Keratinocyte (primary cell): ENCODE data around the gene TIFAB. TPM values are rescaled to one million over a fixed set of nuclear protein-coding genes. Genes with fewer than 3 reads are reported as not detected.

ENCODE experiments used
- DNase-seq: peaks from one replicate; pipeline ENCODE4 v3.0.0-alpha.2; 2011; ENCODE audit warnings: low read depth, missing footprints, low spot score
- FAIRE-seq: peaks from 2 replicates; lab custom pipeline; 2011; peaks lifted over from hg19 to GRCh38; lab: Jason Lieb, UNC
- H2AFZ ChIP-seq: 2 replicates; pipeline ENCODE4 v1.6.0; 2012; ENCODE audit warnings: low read length, control low read depth, inconsistent platforms; ENCODE audit not compliant: control insufficient read depth
- H3K27ac ChIP-seq: 2 replicates; pipeline ENCODE4 v1.5.1; 2011; ENCODE audit warnings: low read length; ENCODE audit not compliant: control insufficient read depth, insufficient read depth
- H3K27me3 ChIP-seq: 3 replicates; pipeline ENCODE4 v1.6.0; 2011; ENCODE audit warnings: low read length; ENCODE audit not compliant: control insufficient read depth, insufficient read depth; ENCODE audit errors: extremely low read depth
- H3K36me3 ChIP-seq, 2 experiments: 2 replicates in 1 of 2; 3 replicates in 1 of 2; pipeline ENCODE4 v1.5.1; 2011; ENCODE audit warnings: low read length in 2 of 2, mild to moderate bottlenecking in 1 of 2; ENCODE audit not compliant: control insufficient read depth in 2 of 2, insufficient read depth in 2 of 2; ENCODE audit errors: extremely low read depth in 1 of 2
- H3K4me1 ChIP-seq: 3 replicates; pipeline ENCODE4 v1.5.1; 2011; ENCODE audit warnings: low read length; ENCODE audit not compliant: control insufficient read depth, insufficient read depth; ENCODE audit errors: extremely low read depth
- H3K4me2 ChIP-seq: 3 replicates; pipeline ENCODE4 v1.6.0; 2011; ENCODE audit warnings: low read depth, low read length; ENCODE audit not compliant: control insufficient read depth, insufficient read depth; ENCODE audit errors: extremely low read depth
- H3K4me3 ChIP-seq, 3 experiments: fragments of 200-600 bp in 1 of 3; sonication (generic) in 1 of 3; 2 replicates in 2 of 3; 3 replicates in 1 of 3; pipeline ENCODE4 v1.5.1; 2011 to 2016; ENCODE audit warnings: low read length in 3 of 3, mild to moderate bottlenecking in 3 of 3, control low read depth in 2 of 3, inconsistent platforms in 1 of 3, low read depth in 1 of 3, mixed read lengths in 1 of 3, mixed run types in 1 of 3, moderate library complexity in 1 of 3; ENCODE audit not compliant: control insufficient read depth in 2 of 3, insufficient read depth in 2 of 3; ENCODE audit errors: extremely low read depth in 1 of 3
- H3K79me2 ChIP-seq: 2 replicates; pipeline ENCODE4 v1.6.0; 2012; ENCODE audit warnings: low read length; ENCODE audit not compliant: control insufficient read depth, insufficient read depth
- H3K9ac ChIP-seq: 3 replicates; pipeline ENCODE4 v1.6.0; 2011; ENCODE audit warnings: low read length; ENCODE audit not compliant: control insufficient read depth, insufficient read depth; ENCODE audit errors: extremely low read depth
- H3K9me1 ChIP-seq: 3 replicates; pipeline ENCODE4 v1.6.0; 2011; ENCODE audit warnings: low read length; ENCODE audit not compliant: control insufficient read depth, insufficient read depth; ENCODE audit errors: extremely low read depth
- H3K9me3 ChIP-seq: 2 replicates; pipeline ENCODE4 v1.5.1; 2012; ENCODE audit warnings: low read depth, low read length; ENCODE audit not compliant: control insufficient read depth
- H4K20me1 ChIP-seq: 3 replicates; pipeline ENCODE4 v1.6.0; 2011; ENCODE audit warnings: low read length; ENCODE audit not compliant: control insufficient read depth, insufficient read depth; ENCODE audit errors: extremely low read depth
- CTCF ChIP-seq, 3 experiments: IDR thresholded peaks in 1 of 3; conservative IDR thresholded peaks in 1 of 3; optimal IDR thresholded peaks in 1 of 3; 2 replicates in 2 of 3; 3 replicates in 1 of 3; pipeline versions ENCODE3 to v1.5.1; 2011; ENCODE audit warnings: low read length in 3 of 3, mild to moderate bottlenecking in 3 of 3, moderate library complexity in 2 of 3, control low read depth in 1 of 3, inconsistent platforms in 1 of 3; ENCODE audit not compliant: insufficient read depth in 2 of 3; ENCODE audit errors: extremely low read depth in 1 of 3
- EZH2 ChIP-seq: IDR thresholded peaks from one replicate; pipeline ENCODE4 v1.6.1; 2012; ENCODE audit warnings: inconsistent platforms, mild to moderate bottlenecking, low read length, moderate library complexity
- dilution Hi-C: fragments of 300-500 bp; cut with MboI; formaldehyde crosslinking; loops from one replicate; pipeline ENCODE4 v1.7.0; 2020; ENCODE audit warnings: low sequenced_read_pairs; ENCODE audit not compliant: extremely low pct_ligation_motif_present
- polyA plus RNA-seq, 5 experiments: library from polyadenylated mRNA; depleted of rRNA in 3 of 5; stranded (reverse) in 3 of 5; stranded (forward) in 1 of 5; unstranded in 1 of 5; fragments of >200 nt; gene quantifications; 1 replicate in 1 of 5; 2 replicates in 3 of 5; 3 replicates in 1 of 5; pipeline versions ENCODE4 v1.2.1 to v1.2.3, GENCODE V29; 2011 to 2012; ENCODE audit warnings: missing spikeins in 2 of 5, low read depth in 1 of 5, low replicate concordance in 1 of 5

Gene TIFAB
- polyA plus RNA-seq, 1 donor (not counting 4 experiments of a cell fraction or from before 2014, with no cell fraction given) = not detected

DNA sequence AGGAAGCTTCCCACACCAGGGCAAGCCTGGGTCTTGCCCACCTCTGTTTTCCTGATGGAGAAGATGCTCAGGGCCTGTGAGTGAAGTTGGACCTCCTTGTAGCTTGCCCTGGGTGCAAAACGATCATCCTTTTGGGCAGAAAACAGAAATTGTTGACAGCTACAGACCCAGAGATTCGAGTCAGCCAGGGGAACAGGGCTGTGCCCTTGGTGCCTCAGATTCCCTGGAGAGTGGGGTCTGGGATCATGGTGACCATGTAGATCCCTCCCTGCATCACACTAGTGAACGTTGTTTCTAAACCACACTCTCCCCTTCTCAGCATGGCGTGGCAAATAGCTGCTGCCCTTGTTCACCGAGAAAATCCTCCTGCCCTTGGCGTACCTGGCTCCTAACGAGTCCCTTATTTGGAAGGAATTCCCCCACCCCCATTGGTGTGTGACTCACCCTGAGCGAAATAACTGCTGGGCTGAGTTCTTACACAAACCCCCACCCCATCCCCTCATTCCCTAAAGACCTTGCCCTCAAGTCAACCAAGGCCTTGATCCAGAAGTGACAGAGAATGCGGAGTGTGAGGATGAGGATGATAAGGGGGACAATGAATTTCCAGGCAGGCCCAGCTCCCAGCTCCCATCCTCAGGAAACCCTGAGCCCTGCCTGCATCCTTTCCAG, 3.9 kb downstream of the TIFAB start:
- no peak overlapping the region for H3K27ac ChIP-seq
- no peak for FAIRE-seq
- no peaks in the 10 kb centered on the region for H4K20me1 ChIP-seq
- H3K9me3 ChIP-seq = no peaks in the 10 kb centered on the region
- H3K4me2 ChIP-seq = no peak overlapping the region
- no peaks in the 10 kb centered on the region for H3K9me1 ChIP-seq
- no peaks in the 10 kb centered on the region for H3K79me2 ChIP-seq
- H3K9ac ChIP-seq = no peak overlapping the region
- H3K4me3 ChIP-seq = no peak overlapping the region
- peaks cover 41% of the 10 kb centered on the region for H3K27me3 ChIP-seq
- TF ChIP-seq CTCF (optimal IDR thresholded peaks at IDR 0.05 in 1 of 3, IDR thresholded peaks at IDR 0.05 in 1 of 3, conservative IDR thresholded peaks at IDR 0.05 in 1 of 3; ENCODE audit: extremely low read depth in 1 of 3, insufficient read depth in 2 of 3, low read length in 3 of 3) = no peak
- TF ChIP-seq EZH2 = no peak
- H3K4me1 ChIP-seq = no peaks in the 10 kb centered on the region
- no peak overlapping the region for H2AFZ ChIP-seq
- no peak for DNase-seq
- H3K36me3 ChIP-seq = no peaks in the 10 kb centered on the region
- dilution Hi-C loops = no loop called here

GRCh38 chr5:135447298-135447929, 4.7 kb downstream of the TIFAB start, which contains the start of gene DCANP1:
Gene DCANP1, minus strand, starts transcription at chr5:135447348. Its CDS starts 240 bp downstream, at chr5:135447108.
- Histone ChIP-seq H3K4me1 (no peaks in the 10 kb centered on the region), H3K9ac (no peak within 1 kb of the TSS), H2AFZ (no peak within 1 kb of the TSS), H3K27me3 (peaks cover 36% of the 10 kb centered on the region), H3K79me2 (no peaks in the 10 kb centered on the region), H3K4me2 (no peak within 1 kb of the TSS), H3K36me3 (no peaks in the 10 kb centered on the region), H3K9me1 (no peaks in the 10 kb centered on the region), H3K9me3 (no peaks in the 10 kb centered on the region), H3K4me3 (no peak within 1 kb of the TSS), H3K27ac (no peak within 1 kb of the TSS), H4K20me1 (no peaks in the 10 kb centered on the region)
- TF ChIP-seq EZH2 = no peak
- no peak for TF ChIP-seq CTCF (optimal IDR thresholded peaks at IDR 0.05 in 1 of 3, IDR thresholded peaks at IDR 0.05 in 1 of 3, conservative IDR thresholded peaks at IDR 0.05 in 1 of 3; ENCODE audit: extremely low read depth in 1 of 3, insufficient read depth in 2 of 3, low read length in 3 of 3)
- dilution Hi-C loops = no loop called here
- no peak for DNase-seq
- no peak for FAIRE-seq
